Measurements from ENCODE around the gene ZBED6.

GRCh38 chr1:203797948-203798655, 2.7 kb downstream of the ZBED6 start:
- TF ChIP-seq CTCF (IDR thresholded peaks at IDR 0.05 in 8 of 11, conservative IDR thresholded peaks at IDR 0.05 in 3 of 11) (no peak), POLR2AphosphoS5 (IDR thresholded peaks at IDR 0.05) (no peak), POLR2A (IDR thresholded peaks at IDR 0.05) (no peak)

Data from spleen (tissue), 7 donors.